GM20000 (cell line): ENCODE results near the gene MRPL50.

Source experiments
- DNase-seq: peaks from one replicate; pipeline ENCODE4 v3.0.0; 2012; ENCODE audit warnings: low spot score
- TF ChIP-seq, protein P1 (sequence below): IDR thresholded peaks from 2 replicates; pipeline ENCODE4 v1.5.1; 2012; ENCODE audit warnings: mild to moderate bottlenecking, control low read depth; ENCODE audit errors: extremely low read depth, missing control alignments

The MRPL50 gene

DNA sequence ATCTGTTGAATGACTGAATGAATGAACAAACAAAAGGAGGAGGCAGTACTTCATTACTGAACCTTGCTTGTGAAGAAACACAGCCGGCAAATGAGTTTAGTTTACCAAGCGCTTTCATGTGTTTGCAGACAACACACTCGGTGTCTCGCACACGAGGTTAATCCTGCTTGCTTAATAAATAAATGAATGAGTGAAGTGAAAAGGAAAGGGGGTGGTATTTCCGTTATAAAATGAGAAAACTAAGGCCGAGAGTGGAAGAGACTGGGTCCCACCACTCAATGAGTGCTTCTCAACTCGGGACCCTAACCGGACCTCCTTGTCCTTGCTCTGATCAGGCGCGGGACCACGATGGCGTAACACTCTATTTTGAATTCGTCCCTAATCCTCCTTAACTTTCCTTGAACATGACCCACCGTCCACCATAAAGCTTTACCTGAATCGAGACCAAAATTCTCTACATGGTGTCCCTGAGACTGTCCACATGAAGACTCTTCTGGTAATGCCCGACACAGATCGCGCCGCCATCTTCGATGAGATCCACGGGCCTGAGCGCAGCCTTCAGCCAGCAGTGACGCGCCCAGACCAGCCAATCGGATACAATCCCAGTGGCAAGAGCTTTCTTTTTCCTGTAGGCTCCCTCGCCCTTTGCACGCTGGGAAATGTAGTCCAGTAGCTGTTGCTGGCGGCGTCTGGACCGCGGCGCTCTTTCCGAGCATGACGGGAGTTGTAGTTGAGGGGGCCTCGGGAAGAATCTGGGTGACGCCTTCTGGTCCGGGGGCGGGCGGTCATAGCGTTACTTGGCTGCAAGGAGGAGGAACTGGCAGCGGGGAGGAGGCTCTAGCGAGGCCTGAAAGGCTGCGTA lies at the start of gene MRPL50, which contains the start of gene ZNF189:
Gene MRPL50, minus strand, starts transcription at position 551 of the 862 bp plus-strand sequence. Its CDS starts 26 bp downstream, at position 525.
Gene ZNF189, plus strand, starts transcription at position 784 of the 862 bp plus-strand sequence. CDS start 306 bp downstream, outside the sequence.
- TF ChIP-seq, protein P1, sequence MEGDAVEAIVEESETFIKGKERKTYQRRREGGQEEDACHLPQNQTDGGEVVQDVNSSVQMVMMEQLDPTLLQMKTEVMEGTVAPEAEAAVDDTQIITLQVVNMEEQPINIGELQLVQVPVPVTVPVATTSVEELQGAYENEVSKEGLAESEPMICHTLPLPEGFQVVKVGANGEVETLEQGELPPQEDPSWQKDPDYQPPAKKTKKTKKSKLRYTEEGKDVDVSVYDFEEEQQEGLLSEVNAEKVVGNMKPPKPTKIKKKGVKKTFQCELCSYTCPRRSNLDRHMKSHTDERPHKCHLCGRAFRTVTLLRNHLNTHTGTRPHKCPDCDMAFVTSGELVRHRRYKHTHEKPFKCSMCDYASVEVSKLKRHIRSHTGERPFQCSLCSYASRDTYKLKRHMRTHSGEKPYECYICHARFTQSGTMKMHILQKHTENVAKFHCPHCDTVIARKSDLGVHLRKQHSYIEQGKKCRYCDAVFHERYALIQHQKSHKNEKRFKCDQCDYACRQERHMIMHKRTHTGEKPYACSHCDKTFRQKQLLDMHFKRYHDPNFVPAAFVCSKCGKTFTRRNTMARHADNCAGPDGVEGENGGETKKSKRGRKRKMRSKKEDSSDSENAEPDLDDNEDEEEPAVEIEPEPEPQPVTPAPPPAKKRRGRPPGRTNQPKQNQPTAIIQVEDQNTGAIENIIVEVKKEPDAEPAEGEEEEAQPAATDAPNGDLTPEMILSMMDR, result no peak
- DNase-seq, result peak; percentile 89

DNA sequence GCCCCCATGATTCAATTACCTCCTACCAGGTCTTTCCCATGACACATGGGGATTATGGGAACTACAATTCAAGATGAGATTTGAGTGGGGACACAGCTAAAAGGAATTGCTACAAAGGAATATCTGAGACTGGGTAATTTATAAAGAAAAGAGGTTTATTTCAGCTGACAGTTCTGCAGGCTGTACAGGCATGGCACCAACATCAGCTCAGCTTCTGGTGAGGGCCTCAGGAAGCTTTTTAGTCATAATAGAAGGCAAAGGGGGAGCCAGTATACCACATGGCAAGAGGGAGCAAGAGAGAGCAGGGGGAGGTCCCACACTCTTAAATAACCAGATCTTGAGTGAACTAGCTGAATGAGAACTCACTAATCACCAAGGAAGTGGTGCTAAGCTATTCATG lies 48.3 kb upstream of the MRPL50 start:
- TF ChIP-seq, protein P1, result no peak

DNA sequence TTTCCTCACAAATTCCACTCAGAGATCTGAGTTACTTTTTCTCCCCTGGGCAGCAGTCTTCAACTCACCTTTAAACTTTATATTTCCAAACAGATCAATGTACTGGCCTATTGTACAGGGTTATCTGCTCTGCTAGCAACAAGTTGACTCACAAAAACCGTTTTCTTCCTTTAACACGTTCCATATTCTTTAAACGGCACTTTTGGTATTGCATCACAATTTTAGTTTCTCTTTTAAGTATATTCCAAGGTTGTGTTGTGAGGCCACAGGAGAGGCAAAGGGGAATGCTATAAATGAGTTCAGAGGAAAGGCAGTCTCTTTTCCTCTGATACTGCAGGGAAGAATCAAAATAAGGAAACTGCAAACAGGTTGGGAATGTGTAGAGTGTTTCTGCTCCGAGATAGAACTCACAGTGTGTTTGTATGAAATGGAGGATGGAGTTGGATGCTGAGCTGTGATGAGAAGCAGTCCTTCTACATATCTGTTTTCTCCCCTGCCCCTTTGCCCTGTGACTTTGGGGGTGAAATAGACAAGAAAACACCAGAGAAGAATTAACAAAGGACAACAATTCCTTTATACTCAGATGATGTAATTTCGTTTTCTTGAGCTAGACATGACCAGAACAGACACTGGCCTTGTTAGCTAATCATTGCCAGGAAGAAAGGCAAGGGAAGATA lies 47.1 kb upstream of the MRPL50 start:
- no peak for DNase-seq
- TF ChIP-seq, protein P1, result no peak

More for the DNA sequence above, 48.3 kb upstream of the MRPL50 start:
- DNase-seq, result no peak

DNA sequence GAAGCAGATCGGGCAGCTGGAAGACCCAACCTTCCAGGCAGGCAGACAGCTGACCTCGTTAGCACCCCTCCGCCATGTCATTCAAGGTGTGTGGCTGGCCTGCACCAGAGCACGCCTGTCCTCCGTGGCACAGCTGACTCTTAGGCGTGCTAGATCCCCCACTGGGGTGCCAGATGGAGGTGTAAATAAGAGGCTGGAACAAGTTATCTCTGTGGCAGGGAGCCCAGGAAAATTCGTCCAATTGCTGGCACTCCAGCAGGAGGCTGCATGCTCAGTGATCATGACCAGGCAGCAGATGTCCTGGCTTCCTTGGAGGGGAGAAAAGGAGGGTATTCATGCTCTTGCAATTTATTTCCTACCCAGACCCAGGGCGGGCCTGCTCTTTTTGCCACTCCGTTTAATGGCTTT lies 45.0 kb upstream of the MRPL50 start:
- TF ChIP-seq, protein P1, result no peak
- no peak for DNase-seq

DNA sequence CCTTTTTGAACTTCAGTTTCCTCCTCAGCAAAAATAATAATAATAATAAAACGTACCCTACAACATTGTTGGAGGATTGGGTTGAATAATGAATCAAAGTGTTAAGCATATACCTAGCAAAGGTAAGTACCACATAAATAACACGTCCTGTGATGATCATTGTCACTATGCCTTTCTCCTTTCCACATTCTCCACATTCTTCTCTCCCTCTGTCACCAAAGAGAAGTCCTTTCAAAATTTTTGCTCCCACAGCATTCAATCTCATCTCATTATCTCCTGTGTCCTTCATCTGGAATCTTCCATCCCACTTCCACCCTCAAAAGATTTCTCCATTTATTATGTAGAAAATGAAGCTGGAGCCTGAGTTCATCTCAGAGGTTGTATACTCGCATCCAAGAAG lies 44.3 kb upstream of the MRPL50 start:
- TF ChIP-seq, protein P1, result no peak

DNA sequence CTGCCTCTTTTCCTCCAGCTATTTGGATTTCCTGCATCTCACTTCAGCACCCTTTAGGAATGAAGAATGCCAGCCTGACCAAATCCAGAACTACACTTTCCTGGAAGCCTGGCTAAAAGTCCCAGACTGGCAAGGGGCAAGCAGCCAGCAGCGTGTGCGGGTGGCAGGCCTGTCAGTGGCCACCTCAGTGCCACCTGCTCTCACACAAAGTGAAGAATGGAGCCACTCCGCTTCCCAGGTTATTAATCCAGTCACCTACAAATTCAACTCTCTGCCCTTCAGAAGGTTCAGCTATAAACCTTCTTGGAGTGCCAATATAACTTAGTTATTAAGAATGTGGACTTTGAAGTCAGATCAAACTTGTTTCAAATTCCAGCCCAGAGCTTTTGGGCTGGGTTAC lies 43.9 kb upstream of the MRPL50 start:
- no peak for DNase-seq

More for the DNA sequence above, 44.3 kb upstream of the MRPL50 start:
- no peak for DNase-seq

More for the DNA sequence above, 43.9 kb upstream of the MRPL50 start:
- TF ChIP-seq, protein P1, result no peak
